Natural killer cell (primary cell): Measurements from ENCODE around the gene CES2. TPM values are rescaled to one million over a fixed set of nuclear protein-coding genes. Genes with fewer than 3 reads are reported as not detected.
A peak's percentile ranks its signal among the peaks of the same experiment; 100 is the strongest.

Experiments used
- ATAC-seq, 3 donors: fragments of 150-1000 bp in 2 of 3; fragments of 200-7000 bp in 1 of 3; cut with Tn5 transposase; 1 replicate in 1 of 3; 2 replicates in 2 of 3; pipeline ENCODE4 v1.10.0; 2021; ENCODE audit warnings: mild to moderate bottlenecking in 2 of 3, moderate library complexity in 2 of 3
- DNase-seq, 2 donors: peaks; one replicate each; pipeline versions ENCODE4 v3.0.0 to v3.0.0-alpha.2; 2013 to 2021; ENCODE audit warnings: mixed read lengths in 1 of 2
- H3K27ac ChIP-seq: one replicate; pipeline ENCODE4 v1.5.1; 2013; ENCODE audit warnings: mild to moderate bottlenecking, low read length
- H3K27me3 ChIP-seq: one replicate; pipeline ENCODE4 v1.6.1; 2013; ENCODE audit warnings: low read length; ENCODE audit not compliant: control insufficient read depth, insufficient read depth
- H3K36me3 ChIP-seq: one replicate; pipeline ENCODE4 v1.6.1; 2013; ENCODE audit warnings: low read length; ENCODE audit not compliant: control insufficient read depth, insufficient read depth
- H3K4me1 ChIP-seq: one replicate; pipeline ENCODE4 v1.6.1; 2013; ENCODE audit warnings: low read length; ENCODE audit not compliant: control insufficient read depth, insufficient read depth
- H3K4me3 ChIP-seq: one replicate; pipeline ENCODE4 v1.5.1; 2013; ENCODE audit warnings: low read length
- H3K9me3 ChIP-seq: one replicate; pipeline ENCODE4 v1.6.1; 2013; ENCODE audit warnings: low read length; ENCODE audit not compliant: control insufficient read depth, insufficient read depth
- H3K27ac Mint-ChIP-seq, 2 donors: one replicate each; pipeline ENCODE4 v1.8.0; 2022; ENCODE audit warnings: mild to moderate bottlenecking in 2 of 2, mixed read lengths in 2 of 2, moderate library complexity in 1 of 2
- H3K27me3 Mint-ChIP-seq, 2 donors: one replicate each; pipeline ENCODE4 v1.8.0; 2022; ENCODE audit warnings: low read depth in 2 of 2, mixed read lengths in 2 of 2
- H3K36me3 Mint-ChIP-seq: one replicate; pipeline ENCODE4 v1.8.0; 2022; ENCODE audit warnings: mixed read lengths
- H3K4me1 Mint-ChIP-seq, 2 donors: one replicate each; pipeline ENCODE4 v1.8.0; 2022; ENCODE audit warnings: mixed read lengths in 2 of 2
- H3K4me3 Mint-ChIP-seq: one replicate; pipeline ENCODE4 v1.8.0; 2022; ENCODE audit warnings: mild to moderate bottlenecking, moderate library complexity, mixed read lengths
- H3K9me3 Mint-ChIP-seq, 2 donors: one replicate each; pipeline ENCODE4 v1.8.0; 2022; ENCODE audit warnings: mixed read lengths in 2 of 2
- CTCF ChIP-seq: fragments of 200-600 bp; IDR thresholded peaks from one replicate; pipeline ENCODE4 v1.8.0; 2022; ENCODE audit warnings: antibody characterized with exemption
- WGBS: methylation state at CpG from one replicate; pipeline ENCODE4 v1.1.7; 2013; ENCODE audit warnings: missing lambda C conversion rate; ENCODE audit not compliant: insufficient coverage; 5-methylcytosine and 5-hydroxymethylcytosine counted together
- intact Hi-C: fragments of 100-400 bp; cut with micrococcal nuclease; formaldehyde crosslinking; loops from one replicate; pipeline ENCODE4 v1.14.2; 2022
- total RNA-seq, 4 donors: library from RNA; stranded (reverse); fragments of 120-200 nt in 1 of 4; gene quantifications; one replicate each; pipeline versions ENCODE4 v1.2.3 to v1.2.4, GENCODE V29; 2013 to 2022

Gene CES2
- total RNA-seq, 3 donors from 2014 or later (not counting 1 experiment from before 2014, with no cell fraction given): 26.9 to 33.6 (median 33.1) TPM

- DNase-seq (no peak), ATAC-seq (no peak)
- TF ChIP-seq CTCF: no peak
- WGBS: 94% methylated on average over 2 of the region's 3 CpGs
- no peaks in the 10 kb centered on the region for H3K36me3 ChIP-seq
- peaks cover 2% of the 10 kb centered on the region for H3K4me1 ChIP-seq
- no peak overlapping the region for H3K27ac Mint-ChIP-seq
- no peaks in the 10 kb centered on the region for H3K9me3 ChIP-seq
- H3K4me3 Mint-ChIP-seq: no peak overlapping the region
- H3K27me3 ChIP-seq: no peaks in the 10 kb centered on the region
- H3K27ac ChIP-seq: no peak overlapping the region
- no peaks in the 10 kb centered on the region for H3K27me3 Mint-ChIP-seq
- no peak overlapping the region for H3K4me3 ChIP-seq
- H3K4me1 Mint-ChIP-seq: peaks cover under 1 to 23% of the 10 kb centered on the region in 2 donors
- H3K9me3 Mint-ChIP-seq: no peaks in the 10 kb centered on the region
- intact Hi-C loops: no loop called here
- H3K36me3 Mint-ChIP-seq: no peaks in the 10 kb centered on the region
Observed at GRCh38 chr16:66898207-66898606, 37.1 kb upstream of the CES2 start.

DNA sequence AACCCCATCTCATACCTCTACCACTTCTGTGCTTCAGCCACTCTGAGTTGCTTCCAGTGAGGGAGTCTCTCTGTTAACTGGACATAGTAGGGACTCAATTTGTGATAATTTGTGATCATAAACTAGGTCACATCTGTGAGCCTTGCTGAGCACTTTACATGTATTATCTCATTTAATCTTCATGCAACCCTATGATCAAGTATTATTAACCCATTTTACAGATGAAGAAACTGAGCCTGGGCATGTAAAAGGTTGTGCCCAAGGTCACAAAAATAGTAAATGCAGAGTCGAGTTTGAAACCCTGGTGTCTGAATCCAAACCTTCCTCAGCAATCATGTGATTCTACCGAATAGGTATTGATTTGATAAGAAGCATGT is 36.4 kb upstream of the CES2 start:
- no peaks in the 10 kb centered on the region for H3K36me3 Mint-ChIP-seq
- 73% methylated on average over 2 of the region's 2 CpGs for WGBS
- Histone ChIP-seq H3K27me3 (no peaks in the 10 kb centered on the region), H3K36me3 (no peaks in the 10 kb centered on the region), H3K9me3 (no peaks in the 10 kb centered on the region), H3K4me3 (no peak overlapping the region), H3K27ac (no peak overlapping the region), H3K4me1 (peaks cover 2% of the 10 kb centered on the region)
- H3K4me3 Mint-ChIP-seq: no peak overlapping the region
- intact Hi-C loops: no loop called here
- peaks cover 0 to 22% of the 10 kb centered on the region in 2 donors for H3K4me1 Mint-ChIP-seq
- H3K9me3 Mint-ChIP-seq: no peaks in the 10 kb centered on the region
- ATAC-seq: no peak
- no peaks in the 10 kb centered on the region for H3K27me3 Mint-ChIP-seq
- no peak for TF ChIP-seq CTCF
- H3K27ac Mint-ChIP-seq: peak overlapping the region in 1 of 2 donors; percentile 7
- no peak for DNase-seq

DNA sequence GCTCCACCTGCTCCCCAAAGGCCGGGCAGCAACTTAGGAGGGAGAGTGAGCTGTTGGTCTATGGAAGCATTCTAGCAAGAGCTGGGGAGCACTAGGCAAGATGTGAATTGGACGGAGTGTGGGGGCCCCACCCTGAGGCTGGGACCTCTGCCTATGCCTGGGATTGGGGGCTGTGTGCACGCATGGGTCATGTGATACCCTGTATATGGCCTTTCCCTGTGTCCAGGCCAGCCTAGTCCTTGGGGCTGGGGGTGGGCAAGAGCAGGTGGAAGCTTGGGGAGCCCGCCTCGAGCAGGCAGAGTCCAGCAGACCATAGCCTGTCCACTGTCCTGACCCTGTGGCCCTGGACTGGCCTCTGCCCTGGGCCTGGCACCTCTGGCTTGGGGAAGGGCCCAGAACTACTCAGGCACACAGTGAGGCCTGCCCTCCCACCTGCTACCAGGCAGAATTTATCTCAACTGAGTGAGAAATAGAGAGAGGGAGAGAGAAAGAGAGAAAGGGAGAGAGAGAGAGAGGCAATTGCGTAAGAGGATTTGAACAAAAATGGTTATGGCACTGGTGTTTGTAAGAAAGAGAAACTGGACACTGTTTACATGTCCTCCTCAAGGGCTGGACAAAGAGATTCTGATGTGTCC is 35.9 kb upstream of the CES2 start:
- ATAC-seq (no peak), DNase-seq (no peak)
- no peaks in the 10 kb centered on the region for H3K9me3 ChIP-seq
- no peaks in the 10 kb centered on the region for H3K27me3 ChIP-seq
- Mint-ChIP-seq H3K4me1 (peaks cover 0 to 17% of the 10 kb centered on the region in 2 donors), H3K27ac (no peak overlapping the region), H3K27me3 (no peaks in the 10 kb centered on the region), H3K4me3 (no peak overlapping the region), H3K36me3 (no peaks in the 10 kb centered on the region), H3K9me3 (no peaks in the 10 kb centered on the region)
- H3K4me3 ChIP-seq: no peak overlapping the region
- no peak for TF ChIP-seq CTCF
- no peaks in the 10 kb centered on the region for H3K36me3 ChIP-seq
- H3K27ac ChIP-seq: no peak overlapping the region
- peaks cover 2% of the 10 kb centered on the region for H3K4me1 ChIP-seq
- WGBS: 93% methylated on average over 6 of the region's 6 CpGs
- intact Hi-C loops: no loop called here
